Measurements from ENCODE around the gene MPL.

GRCh38 chr1:43402089-43402865, 64.7 kb downstream of the MPL start:
- TF ChIP-seq PRDM10 (tag by site-specific recombination; IDR thresholded peaks at IDR 0.05): no peak
- TF ChIP-seq ZNF701 (tag by site-specific recombination; IDR thresholded peaks at IDR 0.05): no peak
- no peak for TF ChIP-seq ZNF239 (tag by site-specific recombination; IDR thresholded peaks at IDR 0.05)

All from HEK293 (cell line).